Stimulated activated naive CD8-positive, alpha-beta T cell treated with anti-CD3 and anti-CD28 coated beads, Interleukin-15, Interleukin-2, amounts not matched to agents 100 ng/mL and 50 ng/mL, for 24 hours (primary cell): Measurements from ENCODE around the gene HMCN2.
"Not testable (repeated sequence)": the region's sequence is repeated elsewhere in the genome, so short reads cannot be mapped to it uniquely, and the experiment has no call there.

Experiments used
- H3K27ac Mint-ChIP-seq: one replicate; pipeline ENCODE4 v1.8.0; 2021; ENCODE audit warnings: mild to moderate bottlenecking, mixed read lengths
- H3K27me3 Mint-ChIP-seq: one replicate; pipeline ENCODE4 v1.8.0; 2021; ENCODE audit warnings: mixed read lengths
- H3K36me3 Mint-ChIP-seq: one replicate; pipeline ENCODE4 v1.8.0; 2021; ENCODE audit warnings: low read depth, mixed read lengths
- H3K4me1 Mint-ChIP-seq: one replicate; pipeline ENCODE4 v1.8.0; 2021; ENCODE audit warnings: low read depth, mixed read lengths
- H3K4me3 Mint-ChIP-seq: one replicate; pipeline ENCODE4 v1.8.0; 2021; ENCODE audit warnings: mild to moderate bottlenecking, mixed read lengths
- H3K9me3 Mint-ChIP-seq: one replicate; pipeline ENCODE4 v1.8.0; 2021; ENCODE audit warnings: mixed read lengths

The HMCN2 gene

DNA sequence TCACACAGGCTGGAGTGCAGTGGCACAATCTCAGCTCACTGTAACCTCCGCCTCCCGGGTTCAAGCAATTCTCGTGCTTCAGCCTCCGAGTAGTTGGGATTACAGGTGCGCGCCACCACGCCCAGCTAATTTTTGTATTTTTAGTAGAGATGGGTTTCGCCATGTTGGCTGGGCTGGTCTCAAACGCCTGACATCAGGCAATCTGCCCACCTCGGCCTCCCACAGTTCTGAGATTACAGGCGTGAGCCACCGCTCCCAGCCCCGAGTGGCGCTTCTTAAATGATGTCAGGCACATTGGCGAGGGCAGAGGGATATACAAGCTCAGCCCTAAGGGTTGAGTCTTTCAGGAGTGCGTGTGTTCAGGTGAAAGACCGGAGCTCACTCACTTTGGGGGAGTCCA lies 75.0 kb downstream of the HMCN2 start:
- not testable (repeated sequence) for H3K27me3 Mint-ChIP-seq, H3K4me1 Mint-ChIP-seq, H3K9me3 Mint-ChIP-seq

DNA sequence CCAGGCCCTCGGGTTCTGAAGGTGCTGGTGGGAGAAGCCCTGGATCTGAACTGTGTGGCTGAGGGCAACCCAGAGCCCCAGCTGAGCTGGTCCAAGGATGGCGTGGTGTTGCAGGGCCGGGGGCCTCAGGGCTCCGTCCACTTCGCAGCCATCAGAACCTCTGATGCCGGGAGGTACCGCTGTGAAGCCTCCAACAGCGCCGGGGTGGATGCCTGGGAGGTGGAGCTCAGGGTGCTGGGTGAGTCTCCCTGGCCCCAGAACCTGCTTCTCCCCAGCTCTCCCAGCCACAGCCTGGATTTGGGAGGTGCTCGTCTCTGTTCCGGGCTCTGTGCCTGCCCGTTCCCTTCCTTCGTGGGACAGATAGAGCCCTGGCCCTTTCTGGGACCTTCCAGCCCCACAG lies 75.6 kb downstream of the HMCN2 start:
- Mint-ChIP-seq H3K27me3 (no peaks in the 10 kb centered on the region), H3K9me3 (no peaks in the 10 kb centered on the region)

More for the DNA sequence above, 75.0 kb downstream of the HMCN2 start:
- not testable (repeated sequence) for H3K4me3 Mint-ChIP-seq, H3K36me3 Mint-ChIP-seq, H3K27ac Mint-ChIP-seq

DNA sequence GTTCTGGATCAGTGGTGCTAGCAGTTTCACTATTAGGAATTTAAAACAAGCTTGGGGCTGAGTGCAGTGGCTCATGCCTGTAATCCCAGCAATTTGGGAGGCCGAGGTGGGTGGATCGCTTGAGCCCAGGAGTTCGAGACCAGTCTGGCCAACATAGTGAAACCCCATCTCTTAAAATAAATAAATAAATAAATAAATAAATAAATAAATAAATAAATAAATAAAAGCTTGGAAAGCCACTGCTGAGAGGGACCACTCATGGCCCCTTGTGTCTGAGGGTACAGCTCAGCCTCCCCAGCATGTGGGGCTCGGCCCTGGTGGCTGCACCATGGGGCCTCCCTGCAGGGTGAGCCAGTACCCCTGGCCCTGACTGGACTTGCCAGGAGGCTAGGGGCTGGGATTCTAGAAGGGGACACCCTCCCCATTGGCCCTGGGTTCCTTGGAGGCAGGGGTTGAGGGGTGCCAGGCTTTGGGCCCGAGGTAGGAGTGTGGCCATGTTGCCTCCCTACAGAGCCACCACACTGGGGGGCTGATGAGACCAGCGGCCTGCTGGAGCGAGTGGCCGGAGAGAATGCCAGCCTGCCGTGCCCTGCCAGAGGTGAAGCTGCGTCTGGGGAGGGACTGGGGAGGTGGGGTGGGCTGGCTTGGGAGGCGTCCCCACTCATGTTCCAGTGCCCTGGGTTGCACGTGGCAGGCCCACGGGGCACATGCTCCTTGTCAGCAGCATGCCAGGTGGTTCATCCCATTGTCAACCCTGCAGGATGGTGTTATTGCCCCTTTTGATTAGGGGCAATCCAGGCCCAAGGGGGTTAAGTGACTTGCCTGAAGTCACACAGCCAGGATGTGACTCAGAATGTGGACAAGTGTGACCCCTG lies 76.5 kb downstream of the HMCN2 start:
- no peak overlapping the region for H3K27ac Mint-ChIP-seq
- no peak overlapping the region for H3K4me3 Mint-ChIP-seq
- H3K4me1 Mint-ChIP-seq, result no peaks in the 10 kb centered on the region
- no peaks in the 10 kb centered on the region for H3K36me3 Mint-ChIP-seq
- H3K27me3 Mint-ChIP-seq, result no peaks in the 10 kb centered on the region
- H3K9me3 Mint-ChIP-seq, result no peaks in the 10 kb centered on the region

More for the DNA sequence above, 75.6 kb downstream of the HMCN2 start:
- Mint-ChIP-seq H3K27ac (no peak overlapping the region), H3K36me3 (no peaks in the 10 kb centered on the region), H3K4me3 (no peak overlapping the region), H3K4me1 (no peaks in the 10 kb centered on the region)

DNA sequence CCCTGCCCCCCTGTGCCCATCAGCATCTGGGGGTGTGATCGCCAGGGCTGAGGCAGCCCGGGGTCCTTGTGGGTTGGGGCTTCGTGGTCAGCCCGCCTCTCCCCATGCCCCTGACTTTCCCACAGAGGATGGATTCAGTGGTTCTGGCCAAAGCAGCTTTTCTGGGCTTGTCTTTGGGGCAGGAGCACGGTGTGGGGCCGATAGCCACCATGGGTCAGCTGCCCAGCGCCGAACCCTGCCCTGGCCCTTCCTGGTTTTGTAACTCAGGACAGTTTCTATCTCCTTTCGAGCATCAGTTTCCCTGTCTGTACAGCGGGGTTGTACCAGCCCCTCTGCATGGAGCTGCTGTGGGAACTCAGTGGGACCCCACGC lies 77.1 kb downstream of the HMCN2 start:
- Mint-ChIP-seq H3K27me3 (no peaks in the 10 kb centered on the region), H3K36me3 (no peaks in the 10 kb centered on the region), H3K27ac (no peak overlapping the region)

DNA sequence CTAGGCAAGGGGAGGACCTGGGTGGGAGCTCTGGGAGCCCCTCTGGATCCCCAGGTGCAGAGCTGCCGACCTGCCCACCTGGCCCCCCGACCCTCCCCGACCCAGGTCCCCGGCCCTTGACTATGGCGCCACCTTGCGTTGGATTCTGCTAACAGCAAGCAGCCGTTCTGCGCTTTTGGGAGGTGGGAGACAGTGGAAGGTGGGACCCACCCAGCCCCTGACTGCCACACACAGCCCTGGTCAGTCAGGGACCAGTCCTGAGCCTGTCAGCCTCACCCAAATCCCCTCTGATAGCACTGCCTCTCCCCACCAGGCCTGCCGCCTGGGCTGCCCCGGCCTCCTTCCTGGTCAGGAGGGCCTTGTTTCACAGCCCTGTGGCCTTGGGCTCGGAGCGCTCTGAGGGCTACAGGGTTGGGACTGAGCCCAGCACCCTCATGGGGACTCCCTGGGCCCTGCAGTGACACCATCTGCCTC lies 77.9 kb downstream of the HMCN2 start:
- no peak overlapping the region for H3K4me3 Mint-ChIP-seq
- no peak overlapping the region for H3K27ac Mint-ChIP-seq

More for the DNA sequence above, 77.1 kb downstream of the HMCN2 start:
- H3K4me1 Mint-ChIP-seq, result no peaks in the 10 kb centered on the region
- H3K4me3 Mint-ChIP-seq, result no peak overlapping the region
- H3K9me3 Mint-ChIP-seq, result no peaks in the 10 kb centered on the region

DNA sequence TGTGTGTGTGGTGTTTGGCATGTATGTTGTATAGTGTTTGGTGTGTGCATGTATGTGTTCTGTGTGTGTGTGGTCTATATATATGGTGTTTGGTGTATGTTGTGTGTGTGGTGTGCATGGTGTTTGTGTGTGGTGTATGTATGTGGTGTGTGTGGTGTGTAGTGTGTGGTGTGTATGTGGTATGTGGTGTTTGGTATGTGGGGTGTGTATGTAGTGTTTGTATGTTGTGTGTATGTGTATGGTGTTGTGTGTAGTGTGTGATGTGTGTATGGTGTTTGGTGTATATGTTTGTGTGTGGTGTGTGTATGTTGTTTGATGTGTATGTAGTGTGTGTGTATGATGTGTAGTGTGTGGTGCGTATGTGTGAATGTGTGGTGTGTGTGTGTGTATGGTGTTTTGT lies 78.8 kb downstream of the HMCN2 start:
- Mint-ChIP-seq H3K4me1 (no peaks in the 10 kb centered on the region), H3K36me3 (no peaks in the 10 kb centered on the region), H3K9me3 (no peaks in the 10 kb centered on the region), H3K27me3 (no peaks in the 10 kb centered on the region), H3K27ac (no peak overlapping the region), H3K4me3 (no peak overlapping the region)

More for the DNA sequence above, 77.9 kb downstream of the HMCN2 start:
- Mint-ChIP-seq H3K27me3 (no peaks in the 10 kb centered on the region), H3K36me3 (no peaks in the 10 kb centered on the region), H3K4me1 (no peaks in the 10 kb centered on the region), H3K9me3 (no peaks in the 10 kb centered on the region)

DNA sequence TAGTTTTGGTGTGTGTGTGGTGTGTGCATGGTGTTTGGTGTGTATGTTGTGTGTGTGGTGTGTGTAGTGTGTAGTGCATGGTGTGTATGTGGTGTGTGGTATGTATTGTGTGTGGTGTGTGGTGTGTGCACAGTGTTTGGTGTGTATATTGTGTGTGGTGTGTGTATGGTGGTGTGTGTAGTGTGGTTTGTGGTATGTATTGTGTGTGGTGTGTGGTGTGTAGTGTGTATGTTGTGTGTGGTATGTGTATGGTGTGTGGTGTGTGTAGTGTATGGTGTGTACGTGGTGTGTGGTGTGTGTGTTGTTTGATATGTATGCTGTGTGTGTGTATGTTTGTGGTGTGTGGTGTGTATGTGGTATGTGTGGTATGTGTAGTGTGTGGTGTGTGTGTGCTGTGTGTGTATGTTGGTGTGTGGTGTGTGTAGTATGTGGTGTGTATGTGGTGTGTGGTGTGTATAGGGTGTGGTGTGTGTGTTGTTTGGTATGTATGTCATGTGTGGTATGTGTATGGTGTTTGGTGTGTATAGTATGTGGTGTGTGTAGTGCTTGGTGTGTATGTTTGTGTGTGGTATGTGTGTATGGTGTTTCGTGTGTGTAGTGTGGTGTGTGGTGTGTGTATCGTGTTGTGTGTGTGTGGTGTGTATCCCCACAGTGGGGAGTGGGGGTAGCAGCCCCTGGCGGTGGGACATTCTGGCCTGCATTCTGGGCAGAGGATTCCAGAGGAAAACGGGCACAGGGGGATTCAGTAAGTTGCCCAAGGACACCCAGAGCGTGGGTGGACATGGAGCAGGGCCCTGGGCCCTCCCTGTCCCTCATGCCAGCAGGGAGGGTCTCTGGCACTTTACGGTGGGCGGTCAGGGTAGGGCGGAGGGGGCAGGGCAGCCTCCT lies 79.7 kb downstream of the HMCN2 start:
- Mint-ChIP-seq H3K36me3 (no peaks in the 10 kb centered on the region), H3K27me3 (no peaks in the 10 kb centered on the region), H3K4me3 (no peak overlapping the region), H3K4me1 (no peaks in the 10 kb centered on the region), H3K27ac (no peak overlapping the region), H3K9me3 (no peaks in the 10 kb centered on the region)

DNA sequence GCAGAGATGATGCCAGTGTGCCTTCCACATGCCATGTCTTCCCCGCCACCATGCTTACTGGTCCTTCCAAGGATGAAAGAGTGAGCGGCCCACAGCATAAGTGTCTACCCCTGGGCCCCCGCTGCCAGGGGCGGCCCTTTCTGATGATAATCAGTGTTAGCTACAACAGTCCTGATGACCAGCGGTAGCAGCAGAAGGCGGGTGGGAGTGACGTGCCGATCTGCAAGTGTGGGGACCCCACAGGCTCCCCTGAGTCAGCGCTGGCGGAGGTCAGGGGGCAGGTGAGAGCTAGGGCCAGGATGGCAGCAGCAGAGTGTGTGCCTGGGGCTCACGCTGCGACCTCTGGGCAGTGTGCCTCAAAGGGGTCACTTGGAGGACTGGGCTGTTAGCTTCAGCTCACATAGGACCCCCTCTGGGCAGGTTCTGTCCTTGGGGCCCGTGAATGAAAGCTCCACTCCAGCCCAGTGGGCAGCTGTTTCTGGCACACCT lies 80.4 kb downstream of the HMCN2 start:
- no peak overlapping the region for H3K4me3 Mint-ChIP-seq
- H3K4me1 Mint-ChIP-seq, result no peaks in the 10 kb centered on the region
- no peak overlapping the region for H3K27ac Mint-ChIP-seq
- H3K9me3 Mint-ChIP-seq, result no peaks in the 10 kb centered on the region
- H3K36me3 Mint-ChIP-seq, result no peaks in the 10 kb centered on the region
- no peaks in the 10 kb centered on the region for H3K27me3 Mint-ChIP-seq

DNA sequence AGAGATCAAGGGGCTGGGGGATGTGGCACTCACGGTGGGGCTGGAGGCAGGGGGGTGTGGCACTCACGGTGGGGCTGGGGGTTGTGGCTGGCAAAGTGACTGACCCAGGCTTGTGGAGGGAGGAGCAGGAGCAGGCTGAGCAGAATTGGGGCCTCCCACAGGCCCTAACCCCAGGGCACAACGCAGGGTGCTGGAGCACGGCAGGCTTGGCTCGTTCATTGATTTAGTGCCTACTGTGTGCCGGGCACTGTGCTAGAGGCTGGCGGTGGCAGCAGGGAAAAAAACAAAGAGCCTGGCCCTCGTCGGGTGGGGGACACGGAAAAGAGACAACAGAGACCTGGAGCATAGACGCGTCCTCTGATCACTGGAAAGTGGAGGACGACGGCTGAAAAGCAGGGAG lies 80.9 kb downstream of the HMCN2 start:
- H3K4me1 Mint-ChIP-seq, result no peaks in the 10 kb centered on the region
- H3K27me3 Mint-ChIP-seq, result no peaks in the 10 kb centered on the region
- H3K27ac Mint-ChIP-seq, result no peak overlapping the region
- H3K9me3 Mint-ChIP-seq, result no peaks in the 10 kb centered on the region
- H3K36me3 Mint-ChIP-seq, result no peaks in the 10 kb centered on the region
- H3K4me3 Mint-ChIP-seq, result no peak overlapping the region

DNA sequence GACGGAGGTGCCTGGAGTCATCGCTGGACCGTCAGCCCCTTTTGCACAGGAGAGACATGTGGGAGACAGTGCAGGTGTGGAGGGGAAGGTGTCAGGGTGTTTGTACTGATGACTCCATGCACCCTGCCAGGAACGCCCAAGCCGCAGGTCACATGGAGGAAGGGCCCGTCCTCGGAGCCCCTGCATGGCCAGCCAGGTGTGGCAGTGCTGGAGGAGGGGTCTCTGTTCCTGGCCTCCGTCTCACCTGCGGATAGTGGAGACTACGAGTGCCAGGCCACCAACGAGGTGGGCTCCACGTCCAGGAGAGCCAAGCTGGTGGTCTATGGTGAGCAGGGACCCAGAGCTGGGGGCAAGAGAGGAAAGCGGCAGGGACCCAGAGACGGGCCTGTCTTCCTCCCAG lies 81.5 kb downstream of the HMCN2 start:
- no peaks in the 10 kb centered on the region for H3K9me3 Mint-ChIP-seq
- H3K4me3 Mint-ChIP-seq, result no peak overlapping the region
- no peaks in the 10 kb centered on the region for H3K27me3 Mint-ChIP-seq
- H3K4me1 Mint-ChIP-seq, result no peaks in the 10 kb centered on the region
- no peaks in the 10 kb centered on the region for H3K36me3 Mint-ChIP-seq
- H3K27ac Mint-ChIP-seq, result no peak overlapping the region

DNA sequence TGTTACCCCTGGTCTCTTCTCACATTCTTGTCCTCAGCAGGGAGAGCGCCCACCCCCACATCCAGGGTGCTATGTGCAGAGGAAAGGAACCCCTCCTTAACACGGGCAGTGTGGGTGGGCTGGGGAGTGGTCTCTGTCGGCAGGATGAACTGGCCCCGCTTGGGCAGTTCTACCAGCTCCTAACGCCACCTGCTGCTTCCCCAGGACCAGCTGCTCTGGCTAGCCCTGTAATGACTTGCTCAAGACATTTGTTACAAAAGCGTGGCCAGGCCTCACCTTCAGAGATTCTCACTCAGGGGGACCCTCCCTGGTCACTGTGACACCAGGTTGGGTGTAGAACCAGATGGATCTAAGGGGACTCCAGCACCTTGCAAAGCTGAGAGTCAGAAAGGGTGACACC lies 82.4 kb downstream of the HMCN2 start:
- Mint-ChIP-seq H3K9me3 (no peaks in the 10 kb centered on the region), H3K36me3 (no peaks in the 10 kb centered on the region), H3K4me3 (no peak overlapping the region), H3K4me1 (no peaks in the 10 kb centered on the region), H3K27ac (no peak overlapping the region), H3K27me3 (no peaks in the 10 kb centered on the region)

DNA sequence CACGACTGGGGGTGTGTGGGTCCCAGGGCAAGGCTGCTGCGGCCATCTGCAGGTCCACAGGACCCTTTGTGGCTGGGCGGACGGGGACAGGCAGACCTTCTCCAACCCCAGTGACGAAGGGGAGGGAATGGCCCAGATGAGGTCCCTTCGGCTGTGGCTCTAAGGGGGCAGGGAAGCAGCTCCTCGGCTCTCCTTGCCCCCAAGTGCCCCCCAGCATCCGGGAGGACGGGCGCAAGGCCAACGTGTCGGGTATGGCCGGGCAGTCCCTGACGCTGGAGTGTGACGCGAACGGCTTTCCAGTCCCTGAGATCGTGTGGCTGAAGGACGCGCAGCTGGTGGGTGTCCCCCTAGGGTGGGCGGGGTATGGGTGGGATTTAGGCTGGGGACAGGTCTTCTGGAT lies 82.8 kb downstream of the HMCN2 start:
- Mint-ChIP-seq H3K9me3 (no peaks in the 10 kb centered on the region), H3K4me3 (no peak overlapping the region), H3K4me1 (no peaks in the 10 kb centered on the region), H3K27me3 (no peaks in the 10 kb centered on the region), H3K27ac (no peak overlapping the region), H3K36me3 (no peaks in the 10 kb centered on the region)

DNA sequence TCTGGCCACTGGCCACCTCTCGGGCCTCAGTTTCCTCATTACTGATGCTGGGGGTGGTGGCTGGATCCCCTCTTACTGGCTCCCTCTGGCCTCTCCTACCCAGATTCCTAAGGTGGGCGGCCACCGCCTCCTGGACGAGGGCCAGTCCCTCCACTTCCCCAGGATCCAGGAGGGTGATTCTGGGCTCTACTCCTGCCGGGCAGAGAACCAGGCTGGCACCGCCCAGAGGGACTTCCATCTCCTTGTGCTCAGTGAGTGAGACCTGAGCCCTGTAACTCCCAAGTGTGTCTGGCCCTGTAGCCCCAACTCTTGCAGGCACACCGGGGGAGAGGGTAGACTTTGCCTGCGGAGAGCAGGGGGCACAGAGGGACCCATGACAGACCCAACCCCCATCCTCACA lies 83.3 kb downstream of the HMCN2 start:
- H3K27me3 Mint-ChIP-seq, result no peaks in the 10 kb centered on the region
- H3K4me1 Mint-ChIP-seq, result no peaks in the 10 kb centered on the region
- H3K27ac Mint-ChIP-seq, result no peak overlapping the region
- H3K36me3 Mint-ChIP-seq, result no peaks in the 10 kb centered on the region
- H3K9me3 Mint-ChIP-seq, result no peaks in the 10 kb centered on the region
- H3K4me3 Mint-ChIP-seq, result no peak overlapping the region

DNA sequence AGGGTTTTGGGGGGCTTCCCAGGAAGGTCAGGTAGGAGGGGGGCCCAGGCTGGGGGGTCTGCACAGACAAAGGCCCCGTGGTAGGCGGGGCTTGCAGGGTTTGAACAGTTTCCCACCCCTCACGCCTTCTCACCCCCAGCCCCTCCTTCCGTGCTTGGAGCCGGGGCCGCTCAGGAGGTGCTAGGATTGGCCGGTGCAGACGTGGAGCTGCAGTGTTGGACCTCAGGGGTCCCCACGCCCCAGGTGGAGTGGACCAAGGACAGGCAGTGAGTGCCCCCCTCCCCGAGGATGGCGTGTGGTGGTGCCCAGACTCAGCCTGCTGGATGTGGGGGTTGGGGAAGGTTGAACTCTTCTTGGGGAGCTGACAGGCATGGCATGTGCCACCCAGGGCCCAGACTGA lies 83.8 kb downstream of the HMCN2 start:
- no peaks in the 10 kb centered on the region for H3K4me1 Mint-ChIP-seq
- H3K36me3 Mint-ChIP-seq, result no peaks in the 10 kb centered on the region
- no peaks in the 10 kb centered on the region for H3K27me3 Mint-ChIP-seq
- no peaks in the 10 kb centered on the region for H3K9me3 Mint-ChIP-seq
- no peak overlapping the region for H3K4me3 Mint-ChIP-seq
- no peak overlapping the region for H3K27ac Mint-ChIP-seq

DNA sequence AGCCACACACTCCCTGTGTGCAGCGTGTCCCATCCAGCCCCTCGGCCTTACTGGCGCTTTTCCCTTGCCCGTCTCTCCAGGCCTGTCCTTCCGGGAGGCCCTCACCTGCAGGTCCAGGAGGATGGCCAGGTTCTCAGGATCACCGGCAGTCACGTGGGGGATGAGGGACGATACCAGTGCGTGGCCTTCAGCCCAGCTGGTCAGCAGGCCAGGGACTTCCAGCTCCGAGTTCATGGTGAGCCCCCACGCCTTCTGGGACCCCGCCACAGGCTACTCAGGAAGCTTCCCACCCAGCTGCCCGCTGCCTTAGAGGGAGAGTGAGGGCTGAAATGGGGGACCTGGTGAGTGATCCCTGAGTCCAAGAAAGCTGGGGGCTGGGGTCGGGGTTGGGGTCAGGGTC lies 85.8 kb downstream of the HMCN2 start:
- H3K27ac Mint-ChIP-seq, result no peak overlapping the region
- H3K36me3 Mint-ChIP-seq, result no peaks in the 10 kb centered on the region
- H3K9me3 Mint-ChIP-seq, result no peaks in the 10 kb centered on the region
- H3K4me3 Mint-ChIP-seq, result no peak overlapping the region
- no peaks in the 10 kb centered on the region for H3K27me3 Mint-ChIP-seq
- H3K4me1 Mint-ChIP-seq, result no peaks in the 10 kb centered on the region
